Immature natural killer cell (primary cell): Measurements from ENCODE around the gene PARD3B. TPM values are rescaled to one million over a fixed set of nuclear protein-coding genes. Genes with fewer than 3 reads are reported as not detected.

Source experiments
- DNase-seq, 3 donors: peaks; one replicate each; pipeline ENCODE4 v3.0.0; 2022; ENCODE audit warnings: mixed read lengths in 1 of 3
- H3K27ac Mint-ChIP-seq, 6 donors: one replicate each; pipeline ENCODE4 v1.8.0; 2020; ENCODE audit warnings: mixed read lengths in 6 of 6, mild to moderate bottlenecking in 5 of 6, inconsistent platforms in 4 of 6, moderate library complexity in 3 of 6
- H3K27me3 Mint-ChIP-seq, 3 donors: one replicate each; pipeline ENCODE4 v1.8.0; 2020 to 2021; ENCODE audit warnings: low read depth in 3 of 3, mild to moderate bottlenecking in 3 of 3, mixed read lengths in 3 of 3, moderate library complexity in 3 of 3, inconsistent platforms in 1 of 3
- H3K36me3 Mint-ChIP-seq, 3 donors: one replicate each; pipeline ENCODE4 v1.8.0; 2020; ENCODE audit warnings: mixed read lengths in 3 of 3, inconsistent platforms in 2 of 3, mild to moderate bottlenecking in 2 of 3
- H3K4me1 Mint-ChIP-seq, 2 donors: one replicate each; pipeline ENCODE4 v1.8.0; 2020; ENCODE audit warnings: inconsistent platforms in 2 of 2, mild to moderate bottlenecking in 2 of 2, mixed read lengths in 2 of 2, moderate library complexity in 1 of 2
- H3K4me3 Mint-ChIP-seq, 5 donors: one replicate each; pipeline ENCODE4 v1.8.0; 2020; ENCODE audit warnings: mild to moderate bottlenecking in 5 of 5, mixed read lengths in 5 of 5, inconsistent platforms in 3 of 5, moderate library complexity in 3 of 5
- H3K9me3 Mint-ChIP-seq, 6 donors: one replicate each; pipeline ENCODE4 v1.8.0; 2020; ENCODE audit warnings: mild to moderate bottlenecking in 6 of 6, mixed read lengths in 6 of 6, inconsistent platforms in 4 of 6, moderate library complexity in 3 of 6
- polyA plus RNA-seq, 3 donors: library from polyadenylated mRNA; unstranded; fragments of 300-500 nt; fragmentation: Illumina TruSeq; gene quantifications; one replicate each; pipeline ENCODE4 v1.2.3, GENCODE V29; 2021

Gene PARD3B
- polyA plus RNA-seq, 3 donors from 2014 or later: not detected

- H3K36me3 Mint-ChIP-seq: no peaks in the 10 kb centered on the region
- no peaks in the 10 kb centered on the region for H3K4me1 Mint-ChIP-seq
- H3K9me3 Mint-ChIP-seq: peaks cover 0 to 2% (median 0%) of the 10 kb centered on the region in 6 donors
- H3K27me3 Mint-ChIP-seq: peaks cover 0 to 2% (median 0%) of the 10 kb centered on the region in 3 donors
- no peak for DNase-seq
- no peak overlapping the region for H3K4me3 Mint-ChIP-seq
- H3K27ac Mint-ChIP-seq: no peak overlapping the region
These were observed 813.1 kb downstream of the PARD3B start for GRCh38 chr2:205358351-205358815.

- H3K4me3 Mint-ChIP-seq: no peak overlapping the region
- peaks cover 0 to 4% (median 0%) of the 10 kb centered on the region in 3 donors for H3K27me3 Mint-ChIP-seq
- no peak for DNase-seq
- no peaks in the 10 kb centered on the region for H3K36me3 Mint-ChIP-seq
- no peaks in the 10 kb centered on the region for H3K4me1 Mint-ChIP-seq
- no peak overlapping the region for H3K27ac Mint-ChIP-seq
- peaks cover 0 to 4% (median 0%) of the 10 kb centered on the region in 6 donors for H3K9me3 Mint-ChIP-seq
These were observed 816.0 kb downstream of the PARD3B start for GRCh38 chr2:205361272-205361671.

GRCh38 chr2:205361970-205362369, 816.7 kb downstream of the PARD3B start:
- H3K9me3 Mint-ChIP-seq: peaks cover 0 to 4% (median under 1%) of the 10 kb centered on the region in 6 donors
- H3K4me3 Mint-ChIP-seq: no peak overlapping the region
- H3K36me3 Mint-ChIP-seq: no peaks in the 10 kb centered on the region
- DNase-seq: no peak
- H3K27me3 Mint-ChIP-seq: peaks cover 0 to 4% (median 0%) of the 10 kb centered on the region in 3 donors
- H3K27ac Mint-ChIP-seq: no peak overlapping the region
- no peaks in the 10 kb centered on the region for H3K4me1 Mint-ChIP-seq

DNA sequence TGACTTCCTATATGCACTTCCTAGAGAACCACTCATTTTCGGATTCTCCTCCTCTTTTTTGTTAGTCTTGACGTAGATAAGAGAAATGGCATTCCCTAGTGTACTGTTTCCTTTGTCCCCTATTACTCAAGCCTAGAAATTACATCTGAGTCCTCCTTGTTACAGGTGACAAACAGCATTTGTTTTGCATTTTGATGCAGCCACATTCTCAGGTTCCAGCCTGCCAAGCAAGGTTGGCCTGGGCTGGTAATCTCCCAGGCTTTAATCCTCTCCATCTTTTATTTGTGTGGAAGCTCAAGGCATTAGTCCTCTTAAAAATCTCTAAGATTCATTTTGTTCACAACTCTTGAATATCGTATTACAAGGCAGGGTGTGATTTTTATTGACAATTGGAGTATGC, 819.0 kb downstream of the PARD3B start:
- H3K27ac Mint-ChIP-seq: no peak overlapping the region
- H3K36me3 Mint-ChIP-seq: no peaks in the 10 kb centered on the region
- H3K27me3 Mint-ChIP-seq: peaks cover 0 to 4% (median 0%) of the 10 kb centered on the region in 3 donors
- no peak overlapping the region for H3K4me3 Mint-ChIP-seq
- no peaks in the 10 kb centered on the region for H3K4me1 Mint-ChIP-seq
- DNase-seq: no peak
- H3K9me3 Mint-ChIP-seq: peaks cover 0 to 4% (median 1%) of the 10 kb centered on the region in 6 donors

DNA sequence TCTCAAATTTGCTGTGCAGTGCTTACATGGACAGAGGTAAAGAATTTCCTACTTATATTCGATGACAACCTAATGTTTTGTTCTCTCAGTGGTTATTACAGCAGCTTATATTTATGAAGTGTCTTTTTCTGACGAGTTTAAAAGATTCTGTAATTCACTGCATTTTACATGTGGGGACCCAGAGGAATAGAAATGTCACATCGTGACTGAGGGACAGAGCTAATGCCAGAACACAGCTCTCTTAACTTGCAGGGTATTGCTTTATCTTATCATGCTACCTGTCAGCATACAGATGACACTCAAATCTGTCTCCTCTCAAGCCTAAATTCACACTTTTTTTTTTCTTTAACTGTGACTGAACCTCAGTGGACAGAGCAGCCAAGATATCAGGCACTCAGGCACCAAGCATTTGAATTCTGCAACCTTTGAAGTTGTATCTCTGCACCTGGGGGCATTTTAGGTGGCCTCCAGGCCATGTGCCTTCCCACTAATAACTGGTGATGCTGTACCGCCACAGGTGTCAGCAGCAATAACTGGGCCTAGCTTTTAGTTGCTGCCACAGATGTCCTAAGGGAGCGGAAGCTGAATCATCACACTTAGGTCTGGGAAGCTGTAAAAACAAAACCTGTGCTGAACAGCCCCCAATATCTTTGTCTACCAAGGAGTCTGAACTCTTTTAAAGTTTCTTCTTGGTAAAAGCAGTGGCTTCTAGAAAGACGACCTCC, 821.2 kb downstream of the PARD3B start:
- no peak for DNase-seq
- Mint-ChIP-seq H3K27me3 (peaks cover 0 to 6% (median 0%) of the 10 kb centered on the region in 3 donors), H3K9me3 (peaks cover 0 to 4% (median 1%) of the 10 kb centered on the region in 6 donors), H3K4me1 (no peaks in the 10 kb centered on the region), H3K36me3 (no peaks in the 10 kb centered on the region), H3K27ac (no peak overlapping the region), H3K4me3 (no peak overlapping the region)

DNA sequence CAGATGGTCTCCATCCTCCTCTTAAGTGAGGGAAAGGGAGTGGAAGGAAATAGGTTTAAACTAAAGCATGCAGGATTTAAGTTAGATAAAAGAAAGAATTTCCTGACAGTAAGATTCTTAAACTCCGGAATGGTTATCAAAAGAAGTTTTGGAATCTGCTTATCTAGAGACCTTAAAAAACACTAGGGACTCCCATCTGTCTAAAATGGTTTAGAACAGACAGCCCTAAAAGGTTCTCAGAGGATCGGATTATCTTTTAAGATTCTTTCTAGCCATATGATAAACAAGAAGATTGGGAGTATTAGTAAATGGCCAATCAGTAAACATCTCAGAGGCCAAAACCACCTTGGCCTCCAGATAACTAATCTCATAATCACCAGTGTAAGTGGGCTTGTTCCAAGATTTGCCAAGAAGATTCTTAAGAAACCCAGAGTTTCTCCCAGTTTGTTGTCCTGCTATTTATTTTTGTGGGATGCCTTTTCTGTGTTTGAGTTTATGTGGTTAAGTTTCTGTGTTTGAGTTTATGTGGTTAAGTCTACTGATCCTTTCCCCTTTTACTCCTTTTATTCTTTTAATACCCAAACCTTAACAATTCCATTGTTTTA, 822.2 kb downstream of the PARD3B start:
- H3K4me1 Mint-ChIP-seq: no peaks in the 10 kb centered on the region
- no peak overlapping the region for H3K27ac Mint-ChIP-seq
- peaks cover 0 to 4% (median 0%) of the 10 kb centered on the region in 3 donors for H3K27me3 Mint-ChIP-seq
- no peaks in the 10 kb centered on the region for H3K36me3 Mint-ChIP-seq
- peaks cover 0 to 4% (median 1%) of the 10 kb centered on the region in 6 donors for H3K9me3 Mint-ChIP-seq
- no peak for DNase-seq
- no peak overlapping the region for H3K4me3 Mint-ChIP-seq

DNA sequence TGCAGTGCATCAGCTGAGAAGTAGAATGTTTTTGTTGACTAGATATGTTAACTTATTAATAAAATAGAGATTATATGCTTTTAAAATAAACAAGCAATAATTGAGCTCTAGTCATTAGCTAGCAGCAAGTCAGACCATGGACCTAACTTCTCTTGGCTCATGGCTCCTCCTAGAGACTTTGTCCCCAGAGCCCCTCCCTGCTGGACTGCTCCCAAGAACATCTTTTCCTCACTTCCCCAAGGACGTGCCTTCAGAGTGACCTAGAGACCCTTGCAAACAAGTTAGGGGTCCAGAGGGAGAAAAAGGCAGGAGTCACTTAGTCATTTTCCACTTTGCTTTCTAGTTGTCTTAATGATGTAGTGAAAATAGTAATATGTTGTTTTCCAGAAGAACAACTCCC, 824.5 kb downstream of the PARD3B start:
- Mint-ChIP-seq H3K4me1 (no peaks in the 10 kb centered on the region), H3K27me3 (peaks cover 0 to 4% (median 0%) of the 10 kb centered on the region in 3 donors), H3K9me3 (peaks cover 0 to 2% (median 0%) of the 10 kb centered on the region in 6 donors), H3K27ac (no peak overlapping the region), H3K36me3 (no peaks in the 10 kb centered on the region), H3K4me3 (no peak overlapping the region)
- DNase-seq: no peak

DNA sequence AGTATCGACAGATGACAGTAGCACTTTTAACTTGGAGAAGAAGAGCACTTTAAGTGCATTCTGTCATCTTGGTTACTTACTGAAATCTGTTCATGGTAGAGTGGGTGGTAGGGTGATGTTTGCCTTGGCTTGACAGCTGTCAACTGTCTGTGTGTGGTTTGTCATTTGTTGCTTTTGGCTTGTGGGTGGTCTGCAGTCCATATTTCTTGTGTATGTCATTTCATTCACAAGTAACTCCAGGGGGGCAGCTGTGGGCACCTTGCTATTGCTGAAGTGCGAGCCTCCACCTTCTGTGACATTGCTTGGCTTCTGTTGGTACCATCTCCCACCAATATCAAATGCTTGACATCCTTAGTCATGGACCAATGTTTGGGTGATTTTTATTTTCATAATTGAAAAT, 825.5 kb downstream of the PARD3B start:
- no peak overlapping the region for H3K4me3 Mint-ChIP-seq
- H3K27ac Mint-ChIP-seq: no peak overlapping the region
- H3K27me3 Mint-ChIP-seq: peaks cover 0 to 4% (median 0%) of the 10 kb centered on the region in 3 donors
- H3K9me3 Mint-ChIP-seq: peaks cover 0 to 2% (median 0%) of the 10 kb centered on the region in 6 donors
- no peaks in the 10 kb centered on the region for H3K4me1 Mint-ChIP-seq
- no peak for DNase-seq
- no peaks in the 10 kb centered on the region for H3K36me3 Mint-ChIP-seq

DNA sequence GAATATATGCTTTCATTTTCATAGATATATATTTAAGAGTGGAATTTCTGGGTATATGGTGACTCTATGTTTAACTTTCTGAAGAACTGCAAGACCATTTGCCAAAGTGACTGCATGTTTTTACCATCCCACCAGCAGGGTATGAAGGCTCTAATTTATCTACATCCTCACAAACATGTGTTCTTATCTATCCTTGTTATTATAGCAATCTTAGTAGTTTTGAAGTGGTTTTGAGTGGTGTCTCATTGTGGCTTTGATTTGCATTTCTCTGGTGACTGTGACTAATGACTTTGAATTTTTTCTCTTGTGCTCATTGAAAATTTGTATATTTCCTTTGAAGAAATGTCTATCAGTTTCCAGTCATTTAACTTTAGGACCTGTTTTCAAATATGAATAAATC, 826.9 kb downstream of the PARD3B start:
- H3K27ac Mint-ChIP-seq: no peak overlapping the region
- peaks cover 0 to 2% (median 0%) of the 10 kb centered on the region in 3 donors for H3K27me3 Mint-ChIP-seq
- H3K36me3 Mint-ChIP-seq: no peaks in the 10 kb centered on the region
- no peaks in the 10 kb centered on the region for H3K4me1 Mint-ChIP-seq
- no peak overlapping the region for H3K4me3 Mint-ChIP-seq
- H3K9me3 Mint-ChIP-seq: peaks cover 0 to 3% (median 0%) of the 10 kb centered on the region in 6 donors
- DNase-seq: no peak

- no peak for DNase-seq
- Mint-ChIP-seq H3K4me3 (no peak overlapping the region), H3K4me1 (no peaks in the 10 kb centered on the region), H3K36me3 (no peaks in the 10 kb centered on the region), H3K27ac (no peak overlapping the region), H3K27me3 (no peaks in the 10 kb centered on the region), H3K9me3 (peaks cover 0 to 3% (median 0%) of the 10 kb centered on the region in 6 donors)
These were observed 830.5 kb downstream of the PARD3B start for GRCh38 chr2:205375461-205376448.

DNA sequence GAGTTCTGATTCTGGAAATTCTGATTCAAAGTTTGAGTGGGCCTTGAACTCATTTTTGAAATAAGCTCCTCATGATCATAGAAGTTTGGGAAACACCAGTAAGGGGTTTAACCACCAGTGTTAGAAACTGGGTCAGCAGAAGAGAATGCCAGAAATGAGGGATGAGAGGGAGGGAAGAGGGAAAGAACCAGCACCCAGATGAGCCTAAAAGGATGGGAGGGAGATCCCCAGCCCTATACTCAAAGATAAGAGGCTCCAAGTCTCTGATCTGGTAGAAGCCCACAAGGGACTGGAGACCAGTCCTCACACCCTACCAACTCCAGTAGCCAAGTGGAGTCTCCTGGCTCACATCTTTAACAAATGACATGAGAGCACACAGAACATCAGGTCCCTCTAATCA, 832.0 kb downstream of the PARD3B start:
- peaks cover 0 to 3% (median 0%) of the 10 kb centered on the region in 6 donors for H3K9me3 Mint-ChIP-seq

DNA sequence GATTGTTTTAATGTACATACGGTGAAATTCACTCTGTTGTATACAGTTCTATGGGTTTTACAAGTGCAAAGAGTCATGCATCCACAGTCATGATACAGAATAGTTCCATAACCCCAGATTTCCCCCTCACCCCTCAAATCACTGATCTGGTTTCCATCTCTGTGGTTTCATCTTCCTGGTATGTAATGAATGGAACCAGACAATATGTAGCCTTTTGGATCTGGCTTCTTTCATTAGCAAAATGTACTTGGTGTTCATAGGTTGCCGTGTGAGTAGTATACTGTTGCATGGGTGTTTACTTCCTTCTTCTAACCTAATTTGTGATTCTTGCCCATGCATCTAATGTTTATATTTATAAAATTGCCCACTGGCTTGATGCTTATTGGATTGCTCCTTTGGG, 838.3 kb downstream of the PARD3B start:
- DNase-seq: no peak
- Mint-ChIP-seq H3K27me3 (no peaks in the 10 kb centered on the region), H3K9me3 (no peaks in the 10 kb centered on the region), H3K27ac (no peak overlapping the region), H3K36me3 (no peaks in the 10 kb centered on the region), H3K4me3 (no peak overlapping the region), H3K4me1 (no peaks in the 10 kb centered on the region)

More for the DNA sequence above, 832.0 kb downstream of the PARD3B start:
- DNase-seq: no peak
- Mint-ChIP-seq H3K4me1 (no peaks in the 10 kb centered on the region), H3K4me3 (no peak overlapping the region), H3K36me3 (no peaks in the 10 kb centered on the region), H3K27me3 (no peaks in the 10 kb centered on the region), H3K27ac (no peak overlapping the region)

DNA sequence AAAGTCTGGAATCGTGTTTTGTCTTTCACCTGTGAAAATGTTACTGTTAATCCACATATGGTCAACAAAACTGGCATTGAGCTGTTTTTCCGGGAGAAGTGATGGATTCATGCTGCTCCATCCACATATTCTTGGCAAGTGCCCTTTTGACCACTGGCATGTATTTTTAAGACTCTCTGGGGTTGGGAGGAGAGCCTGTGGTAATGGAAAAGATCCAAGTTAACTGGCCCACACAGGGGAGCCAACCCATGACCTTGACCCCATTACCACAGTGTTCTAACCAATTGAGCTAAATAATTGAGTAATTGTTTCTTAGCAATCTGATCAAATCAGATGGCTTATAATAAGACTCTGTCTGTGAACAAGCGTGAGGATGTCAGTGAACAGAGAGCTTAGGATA, 840.8 kb downstream of the PARD3B start:
- H3K9me3 Mint-ChIP-seq: no peaks in the 10 kb centered on the region
- no peak overlapping the region for H3K27ac Mint-ChIP-seq
- H3K36me3 Mint-ChIP-seq: no peaks in the 10 kb centered on the region
- no peaks in the 10 kb centered on the region for H3K27me3 Mint-ChIP-seq
- no peak for DNase-seq
- no peaks in the 10 kb centered on the region for H3K4me1 Mint-ChIP-seq
- H3K4me3 Mint-ChIP-seq: no peak overlapping the region
